Motor neuron (in vitro differentiated cells): ENCODE measurements around the gene DPYD. TPM values are rescaled to one million over a fixed set of nuclear protein-coding genes. Genes with fewer than 3 reads are reported as not detected.

Experiments
- ATAC-seq, 8 experiments: fragments of 200-7000 bp; cut with Tn5 transposase; replicated peaks in 6 of 8; 2 replicates each; pipeline ENCODE4 v1.8.0; 2021; ENCODE audit warnings: mild to moderate bottlenecking in 8 of 8, moderate library complexity in 8 of 8
- H3K27ac ChIP-seq, 2 donors: fragments of 250-450 bp; sonication (Bioruptor Pico); 2 replicates each; pipeline ENCODE4 v1.9.0; 2021; ENCODE audit warnings: antibody characterized with exemption in 2 of 2, mild to moderate bottlenecking in 2 of 2, moderate library complexity in 1 of 2
- H3K4me1 ChIP-seq, 2 donors: fragments of 250-450 bp; sonication (Bioruptor Pico); replicated peaks in 1 of 2; 2 replicates each; pipeline ENCODE4 v1.6.1; 2021; ENCODE audit warnings: antibody characterized with exemption in 2 of 2, mild to moderate bottlenecking in 2 of 2, moderate library complexity in 1 of 2
- H3K4me3 ChIP-seq, 5 donors: fragments of 250-450 bp; sonication (Bioruptor Pico); 2 replicates each; pipeline ENCODE4 v1.9.0; 2021; ENCODE audit warnings: antibody characterized with exemption in 5 of 5, mild to moderate bottlenecking in 5 of 5, moderate library complexity in 4 of 5
- WGBS, 10 experiments: fragments of 450-650 bp; shearing (Covaris generic); methylation state at CpG; one replicate each; pipeline ENCODE4 v1.0.0; 2022; 5-methylcytosine and 5-hydroxymethylcytosine counted together
- in situ Hi-C, 9 experiments: fragments of 400-800 bp; cut with MboI; loops; one replicate each; pipeline ENCODE4 v1.15.0; 2021; ENCODE audit warnings: low sequenced_read_pairs in 9 of 9, low pct_unique_long_range_greater_than_20kb in 2 of 9; ENCODE audit not compliant: unreplicated experiment in 9 of 9
- total RNA-seq, 8 experiments: library from RNA; unstranded; fragments of 300-600 nt; gene quantifications; 2 replicates each; pipeline versions ENCODE4 v1.2.3 to v1.2.4, GENCODE V29; 2022

DPYD gene
- total RNA-seq, 8 experiments from 2014 or later: 7.4 to 37.1 (median 14.2) TPM

- H3K4me3 ChIP-seq: no peak overlapping the region
- no peaks in the 10 kb centered on the region for H3K4me1 ChIP-seq
- in situ Hi-C loops: no loop called here
- peak in 1 of 8 experiments; percentile 61 for ATAC-seq
- H3K27ac ChIP-seq: no peak overlapping the region
- 0 to 100% (median 57%) methylated on average over 1 of the region's 1 CpG; no CpG with 5 or more reads in 1 of the 10 experiments for WGBS, 10 experiments
Measured at GRCh38 chr1:97816927-97817326, 103.9 kb downstream of the DPYD start.

GRCh38 chr1:97814804-97815203 is 106.0 kb downstream of the DPYD start:
- Histone ChIP-seq H3K4me1 (no peaks in the 10 kb centered on the region), H3K4me3 (no peak overlapping the region), H3K27ac (no peak overlapping the region)
- no peak for ATAC-seq
- WGBS, 10 experiments: 70 to 100% (median 95%) methylated on average over 2 to 3 of the region's 3 CpGs; no CpG with 5 or more reads in 1 of the 10 experiments
- in situ Hi-C loops: no loop called here

GRCh38 chr1:97814121-97814520 is 106.7 kb downstream of the DPYD start:
- H3K4me3 ChIP-seq: no peak overlapping the region

GRCh38 chr1:97812076-97812475 is 108.8 kb downstream of the DPYD start:
- Histone ChIP-seq H3K4me1 (no peaks in the 10 kb centered on the region), H3K27ac (no peak overlapping the region), H3K4me3 (no peak overlapping the region)
- in situ Hi-C loops: no loop called here
- no peak for ATAC-seq

More at GRCh38 chr1:97814121-97814520, 106.7 kb downstream of the DPYD start:
- 11 to 90% (median 67%) methylated on average over 1 of the region's 1 CpG; no CpG with 5 or more reads in 1 of the 10 experiments for WGBS, 10 experiments
- Histone ChIP-seq H3K4me1 (no peaks in the 10 kb centered on the region), H3K27ac (no peak overlapping the region)
- in situ Hi-C loops: no loop called here
- ATAC-seq: no peak

GRCh38 chr1:97806996-97807520 is 113.8 kb downstream of the DPYD start:
- WGBS, 10 experiments: 0 to 100% (median 56%) methylated on average over 1 of the region's 1 CpG; no CpG with 5 or more reads in 3 of the 10 experiments
- ATAC-seq: no peak
- no peaks in the 10 kb centered on the region for H3K4me1 ChIP-seq
- in situ Hi-C loops: no loop called here
- no peak overlapping the region for H3K4me3 ChIP-seq
- H3K27ac ChIP-seq: no peak overlapping the region

- in situ Hi-C loops: no loop called here
- Histone ChIP-seq H3K27ac (no peak overlapping the region), H3K4me1 (no peaks in the 10 kb centered on the region), H3K4me3 (no peak overlapping the region)
- no peak for ATAC-seq
- 0 to 9% (median 0%) methylated on average over 1 of the region's 1 CpG; no CpG with 5 or more reads in 1 of the 10 experiments for WGBS, 10 experiments
Measured at GRCh38 chr1:97806326-97806725, 114.5 kb downstream of the DPYD start.

GRCh38 chr1:97805093-97805492 is 115.7 kb downstream of the DPYD start:
- Histone ChIP-seq H3K4me1 (no peaks in the 10 kb centered on the region), H3K27ac (no peak overlapping the region), H3K4me3 (no peak overlapping the region)
- ATAC-seq: no peak
- in situ Hi-C loops: no loop called here
- WGBS, 10 experiments: 76 to 100% (median 94%) methylated on average over 2 of the region's 2 CpGs

GRCh38 chr1:97803026-97803425 is 117.8 kb downstream of the DPYD start:
- Histone ChIP-seq H3K4me3 (no peak overlapping the region), H3K27ac (no peak overlapping the region), H3K4me1 (peaks cover 0 to under 1% of the 10 kb centered on the region in 2 donors)
- in situ Hi-C loops: no loop called here
- no peak for ATAC-seq
- WGBS, 10 experiments: 85 to 100% (median 96%) methylated on average over 1 to 3 of the region's 3 CpGs

GRCh38 chr1:97802011-97802410 is 118.8 kb downstream of the DPYD start:
- in situ Hi-C loops: no loop called here
- no peak for ATAC-seq
- Histone ChIP-seq H3K4me3 (no peak overlapping the region), H3K27ac (no peak overlapping the region), H3K4me1 (peaks cover 6 to 11% of the 10 kb centered on the region in 2 donors)
- WGBS, 10 experiments: 80 to 100% (median 93%) methylated on average over 1 to 2 of the region's 2 CpGs; no CpG with 5 or more reads in 1 of the 10 experiments

- Histone ChIP-seq H3K4me1 (peaks cover 12% of the 10 kb centered on the region in 2 donors), H3K27ac (no peak overlapping the region), H3K4me3 (no peak overlapping the region)
- ATAC-seq: peak in 5 of 8 experiments; percentile 28 to 57 (median 55)
- WGBS, 10 experiments: 50 to 100% (median 82%) methylated on average over 1 to 2 of the region's 2 CpGs
- in situ Hi-C loops: no loop called here
Measured at GRCh38 chr1:97797403-97798183, 123.2 kb downstream of the DPYD start.

GRCh38 chr1:97796711-97797110 is 124.1 kb downstream of the DPYD start:
- WGBS, 10 experiments: 41 to 100% (median 86%) methylated on average over 1 to 2 of the region's 2 CpGs; no CpG with 5 or more reads in 1 of the 10 experiments
- no peak overlapping the region for H3K4me3 ChIP-seq
- H3K4me1 ChIP-seq: peaks cover 12% of the 10 kb centered on the region in 2 donors
- in situ Hi-C loops: no loop called here
- no peak overlapping the region for H3K27ac ChIP-seq
- peak in 6 of 8 experiments; percentile 12 to 96 (median 74) for ATAC-seq

- WGBS, 10 experiments: 83 to 100% (median 94%) methylated on average over 2 to 4 of the region's 4 CpGs
- ATAC-seq: no peak
- in situ Hi-C loops: no loop called here
- Histone ChIP-seq H3K4me1 (peaks cover 8 to 12% of the 10 kb centered on the region in 2 donors), H3K4me3 (no peak overlapping the region), H3K27ac (no peak overlapping the region)
Measured at GRCh38 chr1:97792655-97793054, 128.2 kb downstream of the DPYD start.

GRCh38 chr1:97791251-97791650 is 129.6 kb downstream of the DPYD start:
- in situ Hi-C loops: no loop called here
- H3K4me3 ChIP-seq: no peak overlapping the region
- no peak for ATAC-seq
- H3K27ac ChIP-seq: no peak overlapping the region
- H3K4me1 ChIP-seq: no peaks in the 10 kb centered on the region

GRCh38 chr1:97787231-97787630 is 133.6 kb downstream of the DPYD start:
- in situ Hi-C loops: no loop called here

More at GRCh38 chr1:97787231-97787630, 133.6 kb downstream of the DPYD start:
- Histone ChIP-seq H3K4me3 (no peak overlapping the region), H3K27ac (no peak overlapping the region), H3K4me1 (peaks cover under 1 to 2% of the 10 kb centered on the region in 2 donors)
- no peak for ATAC-seq
- WGBS, 10 experiments: 63 to 100% (median 89%) methylated on average over 1 to 2 of the region's 2 CpGs
